ENCODE measurements around the gene PROC. TPM values are rescaled to one million over a fixed set of nuclear protein-coding genes. Genes with fewer than 3 reads are reported as not detected.
"Not testable (repeated sequence)": the region's sequence is repeated elsewhere in the genome, so short reads cannot be mapped to it uniquely, and the experiment has no call there.

Gene PROC
- total RNA-seq, 1 donor from 2014 or later: 0.25 TPM

GRCh38 chr2:127408004-127408806, 10.0 kb upstream of the PROC start:
- Mint-ChIP-seq H3K27ac (peak overlapping the region; percentile 92), H3K4me3 (peak overlapping the region; percentile 53), H3K27me3 (ENCODE audit: low read depth) (no peaks in the 10 kb centered on the region), H3K9me3 (peaks cover 8% of the 10 kb centered on the region), H3K4me1 (peaks cover 43% of the 10 kb centered on the region), H3K36me3 (no peaks in the 10 kb centered on the region)
- peak; percentile 87 to 93 for DNase-seq (ENCODE audit: low spot score in 2 of 2, unreplicated experiment in 2 of 2)
- no peak for TF ChIP-seq CTCF (IDR thresholded peaks at IDR 0.05; ENCODE audit: unreplicated experiment)

- Mint-ChIP-seq H3K27me3 (ENCODE audit: low read depth) (no peaks in the 10 kb centered on the region), H3K4me1 (peaks cover 39% of the 10 kb centered on the region), H3K36me3 (no peaks in the 10 kb centered on the region), H3K9me3 (peaks cover 14% of the 10 kb centered on the region), H3K4me3 (peak overlapping the region; percentile 53), H3K27ac (peak overlapping the region; percentile 92)
- no peak for DNase-seq (ENCODE audit: low spot score in 2 of 2, unreplicated experiment in 2 of 2)
- no peak for TF ChIP-seq CTCF (IDR thresholded peaks at IDR 0.05; ENCODE audit: unreplicated experiment)
Measured at GRCh38 chr2:127408807-127409099, 9.5 kb upstream of the PROC start.

GRCh38 chr2:127409716-127410115, 8.5 kb upstream of the PROC start:
- Mint-ChIP-seq H3K4me1 (peaks cover 40% of the 10 kb centered on the region), H3K27ac (peak overlapping the region; percentile 91), H3K9me3 (peaks cover 17% of the 10 kb centered on the region)
- H3K36me3 Mint-ChIP-seq; H3K4me3 Mint-ChIP-seq; DNase-seq (ENCODE audit: low spot score in 2 of 2, unreplicated experiment in 2 of 2); H3K27me3 Mint-ChIP-seq (ENCODE audit: low read depth): not testable (repeated sequence)

- H3K4me3 Mint-ChIP-seq: no peak overlapping the region
- H3K27me3 Mint-ChIP-seq (ENCODE audit: low read depth): no peaks in the 10 kb centered on the region
- peaks cover 41% of the 10 kb centered on the region for H3K4me1 Mint-ChIP-seq
- H3K27ac Mint-ChIP-seq: peak overlapping the region; percentile 94
- H3K36me3 Mint-ChIP-seq: peaks cover 2% of the 10 kb centered on the region
- no peak for TF ChIP-seq CTCF (IDR thresholded peaks at IDR 0.05; ENCODE audit: unreplicated experiment)
- peaks cover 17% of the 10 kb centered on the region for H3K9me3 Mint-ChIP-seq
- no peak for DNase-seq (ENCODE audit: low spot score in 2 of 2, unreplicated experiment in 2 of 2)
Measured at GRCh38 chr2:127410871-127411652, 7.2 kb upstream of the PROC start.

GRCh38 chr2:127411653-127412369, 6.4 kb upstream of the PROC start:
- H3K4me1 Mint-ChIP-seq: peaks cover 49% of the 10 kb centered on the region
- H3K9me3 Mint-ChIP-seq: peaks cover 17% of the 10 kb centered on the region
- no peak for TF ChIP-seq CTCF (IDR thresholded peaks at IDR 0.05; ENCODE audit: unreplicated experiment)
- no peak for DNase-seq (ENCODE audit: low spot score in 2 of 2, unreplicated experiment in 2 of 2)
- no peak overlapping the region for H3K4me3 Mint-ChIP-seq
- peaks cover 6% of the 10 kb centered on the region for H3K27me3 Mint-ChIP-seq (ENCODE audit: low read depth)
- H3K36me3 Mint-ChIP-seq: peaks cover 2% of the 10 kb centered on the region
- peak overlapping the region; percentile 94 for H3K27ac Mint-ChIP-seq

Measured in mesothelial cell of epicardium (in vitro differentiated cells).